Endodermal cell (in vitro differentiated cells): Measurements from ENCODE around the gene FAM149B1. TPM values are rescaled to one million over a fixed set of nuclear protein-coding genes. Genes with fewer than 3 reads are reported as not detected.
A peak's percentile ranks its signal among the peaks of the same experiment; 100 is the strongest.

ENCODE experiments used
- DNase-seq: peaks from one replicate; pipeline ENCODE4 v3.0.0-alpha.2; 2017
- H3K27ac ChIP-seq: 2 replicates; pipeline ENCODE4 v1.5.1; 2013; ENCODE audit warnings: mild to moderate bottlenecking, low read depth, low read length, moderate library complexity
- H3K27me3 ChIP-seq: 2 replicates; pipeline ENCODE4 v1.6.1; 2013; ENCODE audit warnings: mild to moderate bottlenecking, low read length, moderate library complexity; ENCODE audit not compliant: insufficient read depth, control insufficient read depth, poor library complexity, severe bottlenecking
- H3K36me3 ChIP-seq: 2 replicates; pipeline ENCODE4 v1.7.0; 2013; ENCODE audit warnings: mild to moderate bottlenecking, low read length, moderate library complexity; ENCODE audit not compliant: control insufficient read depth, insufficient read depth
- H3K4me1 ChIP-seq: one replicate; pipeline ENCODE4 v1.7.0; 2013; ENCODE audit warnings: low read length; ENCODE audit not compliant: control insufficient read depth, insufficient read depth
- H3K4me3 ChIP-seq: 2 replicates; pipeline ENCODE4 v1.5.1; 2013; ENCODE audit warnings: mild to moderate bottlenecking, low read length, moderate library complexity
- H3K9ac ChIP-seq: 2 replicates; pipeline ENCODE4 v1.6.1; 2013; ENCODE audit warnings: mild to moderate bottlenecking, low read length, moderate library complexity; ENCODE audit not compliant: poor library complexity, severe bottlenecking; ENCODE audit errors: extremely low read depth
- H3K9me3 ChIP-seq: 2 replicates; pipeline ENCODE4 v1.6.1; 2013; ENCODE audit warnings: mild to moderate bottlenecking, low read length, moderate library complexity; ENCODE audit not compliant: control insufficient read depth
- H3K27ac Mint-ChIP-seq: 2 replicates; pipeline ENCODE4 v1.8.0; 2020; ENCODE audit warnings: mixed read lengths
- H3K27me3 Mint-ChIP-seq: 2 replicates; pipeline ENCODE4 v1.8.0; 2021; ENCODE audit warnings: mild to moderate bottlenecking, mixed read lengths; ENCODE audit not compliant: insufficient read depth
- H3K36me3 Mint-ChIP-seq: 2 replicates; pipeline ENCODE4 v1.8.0; 2020; ENCODE audit warnings: low read depth, mixed read lengths
- H3K4me1 Mint-ChIP-seq: 2 replicates; pipeline ENCODE4 v1.8.0; 2020; ENCODE audit warnings: mixed read lengths
- H3K4me3 Mint-ChIP-seq: 2 replicates; pipeline ENCODE4 v1.8.0; 2020; ENCODE audit warnings: mild to moderate bottlenecking, moderate library complexity, mixed read lengths
- H3K9me3 Mint-ChIP-seq: 2 replicates; pipeline ENCODE4 v1.8.0; 2020; ENCODE audit warnings: mild to moderate bottlenecking, mixed read lengths
- CTCF ChIP-seq: fragments of 200-600 bp; sonication (generic); conservative IDR thresholded peaks from 2 replicates; pipeline ENCODE4 v1.5.0; 2021; ENCODE audit warnings: antibody characterized with exemption, mild to moderate bottlenecking
- WGBS, 2 experiments: methylation state at CpG; one replicate each; pipeline versions ENCODE4 v1.1.5 to v1.1.7; 2013; ENCODE audit warnings: missing lambda C conversion rate in 2 of 2, mixed read lengths in 1 of 2; ENCODE audit not compliant: insufficient coverage in 1 of 2, insufficient read length in 1 of 2; 5-methylcytosine and 5-hydroxymethylcytosine counted together
- total RNA-seq, 2 donors: library from RNA; stranded (reverse); fragmentation: NEBNext Ultra II Directional in 1 of 2; extraction: Animal tissue kit (Norgen Biotek cat#: 25700) in 1 of 2; gene quantifications; 2 replicates in 1 of 2; 3 replicates in 1 of 2; pipeline ENCODE4 v1.2.1, GENCODE V29; 2021

The FAM149B1 gene
- total RNA-seq, 2 donors from 2014 or later, result 29.1 to 29.2 TPM

- Mint-ChIP-seq H3K36me3 (peaks cover 54% of the 10 kb centered on the region), H3K27me3 (no peaks in the 10 kb centered on the region), H3K4me3 (peak overlapping the region; percentile 93), H3K4me1 (peaks cover 26% of the 10 kb centered on the region), H3K9me3 (no peaks in the 10 kb centered on the region), H3K27ac (peak overlapping the region; percentile 97)
- peaks cover 63% of the 10 kb centered on the region for H3K36me3 ChIP-seq
- TF ChIP-seq CTCF, result no peak
- peak overlapping the region; percentile 85 for H3K9ac ChIP-seq
- H3K27ac ChIP-seq, result no peak overlapping the region
- no peaks in the 10 kb centered on the region for H3K27me3 ChIP-seq
- 83 to 87% methylated on average over 5 to 8 of the region's 8 CpGs for WGBS, 2 experiments
- no peak for DNase-seq
- peak overlapping the region; percentile 96 for H3K4me3 ChIP-seq
- peaks cover 5% of the 10 kb centered on the region for H3K4me1 ChIP-seq
- no peaks in the 10 kb centered on the region for H3K9me3 ChIP-seq
Measured at GRCh38 chr10:73244866-73245477, 77.1 kb downstream of the FAM149B1 start.

GRCh38 chr10:73246322-73246645 is 78.4 kb downstream of the FAM149B1 start:
- Mint-ChIP-seq H3K4me1 (peaks cover 29% of the 10 kb centered on the region), H3K9me3 (no peaks in the 10 kb centered on the region), H3K27ac (peak overlapping the region; percentile 97), H3K27me3 (no peaks in the 10 kb centered on the region), H3K4me3 (peak overlapping the region; percentile 93), H3K36me3 (peaks cover 54% of the 10 kb centered on the region)
- Histone ChIP-seq H3K36me3 (peaks cover 62% of the 10 kb centered on the region), H3K4me1 (peaks cover 5% of the 10 kb centered on the region), H3K9me3 (no peaks in the 10 kb centered on the region), H3K9ac (peak overlapping the region; percentile 85), H3K27me3 (no peaks in the 10 kb centered on the region), H3K27ac (peak overlapping the region; percentile 96), H3K4me3 (peak overlapping the region; percentile 96)
- no peak for TF ChIP-seq CTCF
- no peak for DNase-seq
- 0% methylated on average over 3 to 8 of the region's 8 CpGs for WGBS, 2 experiments

GRCh38 chr10:73246646-73247508 is 79.0 kb downstream of the FAM149B1 start, which contains the start of gene DNAJC9:
Gene DNAJC9 (minus strand): TSS chr10:73247255. CDS start chr10:73247189, 66 bp downstream.
- no peaks in the 10 kb centered on the region for H3K9me3 Mint-ChIP-seq
- no peaks in the 10 kb centered on the region for H3K27me3 Mint-ChIP-seq
- peak; percentile 100 for DNase-seq
- H3K27me3 ChIP-seq, result no peaks in the 10 kb centered on the region
- H3K4me1 Mint-ChIP-seq, result peaks cover 29% of the 10 kb centered on the region
- H3K27ac Mint-ChIP-seq, result peak within 1 kb of the TSS; percentile 97
- H3K4me3 Mint-ChIP-seq, result peak within 1 kb of the TSS; percentile 93
- 0% methylated on average over 17 to 78 of the region's 78 CpGs for WGBS, 2 experiments
- no peaks in the 10 kb centered on the region for H3K9me3 ChIP-seq
- H3K4me3 ChIP-seq, result peak within 1 kb of the TSS; percentile 96
- H3K4me1 ChIP-seq, result peaks cover 8% of the 10 kb centered on the region
- H3K36me3 ChIP-seq, result peaks cover 58% of the 10 kb centered on the region
- peaks cover 53% of the 10 kb centered on the region for H3K36me3 Mint-ChIP-seq
- peak; percentile 22 for TF ChIP-seq CTCF
- H3K27ac ChIP-seq, result peak within 1 kb of the TSS; percentile 96
- peak within 1 kb of the TSS; percentile 85 for H3K9ac ChIP-seq
